Muscle layer of colon (tissue), 2 donors: ENCODE results near the gene CUEDC1.
"Not testable (repeated sequence)": the region's sequence is repeated elsewhere in the genome, so short reads cannot be mapped to it uniquely, and the experiment has no call there.

Experiments
- H3K27ac ChIP-seq: one replicate; pipeline ENCODE4 v1.7.0; 2013; ENCODE audit warnings: low read depth, mild to moderate bottlenecking, low read length, moderate library complexity
- H3K27me3 ChIP-seq, 2 donors: one replicate each; pipeline ENCODE4 v1.7.0; 2013; ENCODE audit warnings: low read length in 2 of 2, mild to moderate bottlenecking in 2 of 2; ENCODE audit not compliant: insufficient read depth in 2 of 2, control insufficient read depth in 1 of 2
- H3K36me3 ChIP-seq: one replicate; pipeline ENCODE4 v1.7.0; 2013; ENCODE audit warnings: mild to moderate bottlenecking, low read length; ENCODE audit not compliant: insufficient read depth
- H3K4me1 ChIP-seq: one replicate; pipeline ENCODE4 v1.7.0; 2013; ENCODE audit warnings: mild to moderate bottlenecking, low read length; ENCODE audit not compliant: insufficient read depth
- H3K4me3 ChIP-seq, 2 donors: one replicate each; pipeline ENCODE4 v1.7.0; 2013; ENCODE audit warnings: low read length in 2 of 2, low read depth in 1 of 2, mild to moderate bottlenecking in 1 of 2, moderate library complexity in 1 of 2
- H3K9ac ChIP-seq: one replicate; pipeline ENCODE4 v1.7.0; 2013; ENCODE audit warnings: low read length
- H3K9me3 ChIP-seq: one replicate; pipeline ENCODE4 v1.7.0; 2013; ENCODE audit warnings: mild to moderate bottlenecking, low read length
- donor health status: abdominal sarcoma.
- donor health status: Adenocarcinoma of cecum.

Gene CUEDC1

DNA sequence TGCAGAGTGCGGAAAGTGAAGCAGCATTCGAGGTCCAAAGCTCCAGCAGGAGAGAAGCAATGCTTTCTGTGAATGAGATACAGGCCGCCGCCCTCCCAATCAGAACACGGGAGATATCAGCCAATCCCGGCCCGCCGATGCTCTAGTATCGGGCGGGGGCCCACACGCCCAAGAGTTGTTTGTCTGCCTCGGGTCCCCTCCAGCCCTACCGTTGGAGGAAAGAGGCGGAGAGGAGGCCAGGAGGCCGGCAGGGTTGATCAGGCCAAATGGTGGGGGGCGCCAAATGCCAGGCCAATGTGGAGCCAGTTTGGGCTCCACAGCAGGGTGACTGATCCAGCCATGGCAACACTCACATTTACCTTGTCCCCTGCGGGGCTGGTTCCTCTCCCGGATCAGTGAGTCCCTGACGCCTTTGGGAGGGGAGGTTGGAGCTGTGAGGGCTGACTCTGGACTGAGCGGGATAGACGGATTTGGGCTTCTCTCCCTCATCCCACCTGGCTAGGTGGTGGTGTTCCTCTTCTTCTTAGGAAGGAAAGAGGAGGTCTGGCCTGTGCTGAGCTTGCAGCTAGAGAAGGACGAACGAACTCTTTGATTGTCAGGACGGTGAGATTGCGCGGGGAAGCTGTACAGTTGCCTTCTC, 10.4 kb upstream of the CUEDC1 start:
- no peak overlapping the region for H3K27ac ChIP-seq
- peaks cover 15% of the 10 kb centered on the region for H3K4me1 ChIP-seq
- H3K4me3 ChIP-seq = no peak overlapping the region
- H3K9me3 ChIP-seq = no peaks in the 10 kb centered on the region
- no peaks in the 10 kb centered on the region for H3K27me3 ChIP-seq
- H3K36me3 ChIP-seq = no peaks in the 10 kb centered on the region
- no peak overlapping the region for H3K9ac ChIP-seq

DNA sequence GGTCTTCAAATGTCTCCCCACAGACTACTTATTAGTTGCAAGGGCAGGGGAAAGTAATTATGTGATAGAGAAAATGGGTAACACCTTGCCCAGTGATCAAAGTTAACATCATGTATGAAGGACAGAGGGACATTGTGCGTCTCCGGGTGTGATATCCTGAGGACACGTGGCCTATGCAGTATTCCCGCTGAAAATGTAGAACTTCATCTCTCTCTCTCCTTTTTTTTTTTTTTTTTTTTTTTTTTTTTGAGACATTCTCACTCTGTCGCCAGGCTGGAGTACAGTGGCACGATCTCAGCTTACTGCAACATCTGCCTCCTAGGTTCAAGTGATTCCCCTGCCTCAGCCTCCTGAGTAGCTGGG, 7.9 kb upstream of the CUEDC1 start:
- no peak overlapping the region for H3K4me3 ChIP-seq
- no peaks in the 10 kb centered on the region for H3K36me3 ChIP-seq
- no peak overlapping the region for H3K9ac ChIP-seq
- H3K9me3 ChIP-seq = no peaks in the 10 kb centered on the region
- no peak overlapping the region for H3K27ac ChIP-seq
- H3K27me3 ChIP-seq = no peaks in the 10 kb centered on the region
- H3K4me1 ChIP-seq = peaks cover 15% of the 10 kb centered on the region

DNA sequence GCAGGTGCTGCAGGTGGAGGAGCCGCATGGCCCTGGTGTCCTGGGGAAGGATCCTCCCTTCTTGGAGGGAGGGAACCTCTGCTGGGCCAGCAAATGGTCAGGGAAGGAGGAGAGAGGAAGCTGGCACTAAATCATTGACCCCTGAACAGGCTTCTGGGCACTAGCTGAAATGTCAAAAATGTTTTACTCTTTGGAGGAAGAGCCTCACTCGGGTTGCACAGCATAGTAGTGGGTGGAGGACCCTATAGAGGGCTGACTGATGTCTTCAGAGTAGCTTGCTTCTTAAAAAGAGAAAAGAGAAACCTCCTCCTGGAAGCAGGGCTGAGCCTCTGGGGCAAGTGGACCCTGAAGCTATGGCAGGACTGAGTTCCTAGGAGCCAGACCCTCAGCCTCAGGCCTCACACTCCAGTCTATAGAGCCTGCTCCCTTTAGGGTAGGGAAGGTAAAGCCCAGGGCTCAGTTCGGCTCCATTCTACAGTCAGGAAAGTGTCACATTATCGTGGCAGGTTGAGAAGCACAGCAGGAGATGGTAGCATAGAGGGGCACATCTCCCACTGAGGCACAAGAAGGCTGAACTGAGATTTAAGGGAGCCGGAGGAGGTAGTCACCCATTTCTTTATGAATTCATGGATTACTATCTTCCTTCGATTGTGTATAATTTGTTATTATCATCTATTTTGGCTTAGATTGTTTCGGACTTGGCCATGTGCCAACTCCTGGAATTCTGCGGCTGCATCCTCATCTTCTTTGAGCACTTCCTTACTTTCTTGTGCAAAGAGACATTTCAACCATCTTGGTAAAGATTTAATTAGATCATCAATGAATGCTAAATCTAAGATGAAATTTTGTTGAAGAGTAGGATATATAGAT, 7.3 kb upstream of the CUEDC1 start:
- H3K4me3 ChIP-seq = no peak overlapping the region
- H3K9ac ChIP-seq = no peak overlapping the region
- no peaks in the 10 kb centered on the region for H3K9me3 ChIP-seq

DNA sequence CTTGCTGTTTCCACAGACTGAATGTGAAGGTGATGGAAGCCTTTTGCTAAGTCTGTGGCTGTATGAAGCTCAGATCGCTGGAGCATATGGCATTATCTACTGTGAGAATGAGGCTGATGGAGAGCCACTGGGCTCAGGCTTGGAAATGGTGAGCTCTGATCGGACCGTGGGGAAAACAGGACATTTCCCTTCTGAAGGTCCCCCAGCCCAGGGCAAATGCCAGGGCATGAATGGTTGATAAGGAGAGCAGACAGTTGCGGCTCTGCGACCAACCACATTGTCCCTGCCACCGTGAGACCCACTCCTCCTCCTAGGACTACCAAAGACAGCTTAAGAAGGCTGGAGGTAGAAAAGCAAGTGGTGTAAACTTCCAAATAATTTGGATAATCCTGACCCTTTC, 4.7 kb upstream of the CUEDC1 start:
- peaks cover 11% of the 10 kb centered on the region for H3K4me1 ChIP-seq
- no peak overlapping the region for H3K9ac ChIP-seq
- no peaks in the 10 kb centered on the region for H3K27me3 ChIP-seq
- no peaks in the 10 kb centered on the region for H3K9me3 ChIP-seq
- H3K36me3 ChIP-seq = no peaks in the 10 kb centered on the region
- H3K27ac ChIP-seq = no peak overlapping the region
- H3K4me3 ChIP-seq = no peak overlapping the region

More for the DNA sequence above, 7.3 kb upstream of the CUEDC1 start:
- H3K27ac ChIP-seq = no peak overlapping the region
- H3K36me3 ChIP-seq = no peaks in the 10 kb centered on the region
- no peaks in the 10 kb centered on the region for H3K27me3 ChIP-seq
- peaks cover 14% of the 10 kb centered on the region for H3K4me1 ChIP-seq

DNA sequence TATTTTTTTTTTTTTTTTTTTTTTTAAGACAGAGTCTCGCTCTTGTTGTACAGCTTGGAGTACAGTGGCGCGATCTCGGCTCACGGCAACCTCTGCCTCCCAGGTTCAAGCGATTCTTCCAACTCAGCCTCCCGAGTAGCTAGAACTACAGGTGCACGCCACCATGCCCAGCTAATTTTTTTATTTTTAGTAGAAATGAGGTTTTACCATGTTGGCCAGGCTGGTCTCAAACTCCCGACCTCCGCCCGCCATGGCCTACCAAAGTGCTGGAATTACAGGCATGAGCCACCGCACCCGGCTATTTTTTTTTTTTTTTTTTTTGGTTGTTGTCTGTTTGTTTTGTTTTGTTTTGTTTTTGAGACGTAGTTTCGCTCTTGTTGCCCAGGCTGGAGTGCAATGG, 3.2 kb upstream of the CUEDC1 start:
- H3K27me3 ChIP-seq, H3K36me3 ChIP-seq, H3K4me3 ChIP-seq, H3K9me3 ChIP-seq, H3K27ac ChIP-seq, H3K9ac ChIP-seq: not testable (repeated sequence)
- H3K4me1 ChIP-seq = peaks cover 19% of the 10 kb centered on the region

DNA sequence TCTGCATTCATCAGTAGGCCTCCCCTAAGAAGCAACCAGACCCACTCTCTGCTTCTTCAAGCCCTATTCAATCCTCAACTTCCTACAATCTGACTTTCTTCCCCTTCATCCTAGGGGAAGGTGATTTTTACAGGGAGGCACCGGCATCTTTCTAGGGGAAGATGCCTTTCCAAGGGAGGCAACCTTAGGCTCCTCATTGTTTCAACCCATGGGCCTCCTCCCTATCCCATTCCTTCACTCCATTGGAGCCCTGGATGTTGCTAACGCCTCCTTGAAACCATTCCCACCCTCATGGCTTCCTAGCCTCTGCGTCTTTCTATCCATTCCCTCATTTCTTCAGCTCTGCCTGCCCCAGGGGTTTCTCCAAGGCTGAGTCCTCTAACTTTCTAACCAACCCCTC, 2.7 kb upstream of the CUEDC1 start:
- Histone ChIP-seq H3K9me3 (no peaks in the 10 kb centered on the region), H3K4me3 (no peak overlapping the region), H3K27ac (no peak overlapping the region), H3K36me3 (no peaks in the 10 kb centered on the region), H3K9ac (no peak overlapping the region), H3K27me3 (no peaks in the 10 kb centered on the region), H3K4me1 (peaks cover 24% of the 10 kb centered on the region)

DNA sequence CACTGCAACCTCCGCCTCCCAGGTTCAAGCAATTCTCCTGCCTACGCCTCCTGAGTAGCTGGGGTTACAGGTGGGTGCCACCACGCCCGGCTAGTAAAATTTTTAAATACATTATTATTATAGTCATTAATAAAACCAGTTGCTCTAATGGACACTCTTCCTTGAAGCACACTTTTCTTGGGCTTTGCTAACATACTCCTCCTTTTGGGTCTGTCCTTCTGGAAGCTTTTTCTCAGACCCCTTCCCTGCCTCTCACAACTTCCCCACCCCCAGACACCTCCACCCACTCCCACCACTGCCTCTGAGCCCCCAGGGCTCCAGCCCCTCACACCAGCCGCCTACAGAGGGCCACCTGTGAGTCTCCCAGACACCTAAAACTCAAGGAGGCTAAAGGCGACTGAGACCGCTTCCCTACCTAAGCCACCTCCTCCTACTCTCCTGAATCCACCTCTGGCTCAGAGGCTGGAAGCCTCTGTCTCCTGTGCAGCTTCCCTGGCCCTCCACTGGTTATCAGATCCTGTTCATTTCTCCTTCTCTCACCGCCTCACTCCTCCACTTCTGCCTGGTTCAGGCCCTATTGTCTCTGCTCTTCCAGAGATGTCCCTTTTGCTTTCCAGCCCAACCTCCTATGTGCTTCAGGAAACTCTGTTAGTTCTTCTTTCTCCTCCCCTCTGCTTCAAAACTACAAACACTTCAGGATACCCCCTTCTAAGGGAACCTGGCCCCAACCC, 2.1 kb upstream of the CUEDC1 start:
- Histone ChIP-seq H3K9ac (no peak overlapping the region), H3K27me3 (no peaks in the 10 kb centered on the region), H3K36me3 (no peaks in the 10 kb centered on the region), H3K27ac (no peak overlapping the region), H3K4me1 (peaks cover 30% of the 10 kb centered on the region), H3K4me3 (no peak overlapping the region), H3K9me3 (no peaks in the 10 kb centered on the region)

DNA sequence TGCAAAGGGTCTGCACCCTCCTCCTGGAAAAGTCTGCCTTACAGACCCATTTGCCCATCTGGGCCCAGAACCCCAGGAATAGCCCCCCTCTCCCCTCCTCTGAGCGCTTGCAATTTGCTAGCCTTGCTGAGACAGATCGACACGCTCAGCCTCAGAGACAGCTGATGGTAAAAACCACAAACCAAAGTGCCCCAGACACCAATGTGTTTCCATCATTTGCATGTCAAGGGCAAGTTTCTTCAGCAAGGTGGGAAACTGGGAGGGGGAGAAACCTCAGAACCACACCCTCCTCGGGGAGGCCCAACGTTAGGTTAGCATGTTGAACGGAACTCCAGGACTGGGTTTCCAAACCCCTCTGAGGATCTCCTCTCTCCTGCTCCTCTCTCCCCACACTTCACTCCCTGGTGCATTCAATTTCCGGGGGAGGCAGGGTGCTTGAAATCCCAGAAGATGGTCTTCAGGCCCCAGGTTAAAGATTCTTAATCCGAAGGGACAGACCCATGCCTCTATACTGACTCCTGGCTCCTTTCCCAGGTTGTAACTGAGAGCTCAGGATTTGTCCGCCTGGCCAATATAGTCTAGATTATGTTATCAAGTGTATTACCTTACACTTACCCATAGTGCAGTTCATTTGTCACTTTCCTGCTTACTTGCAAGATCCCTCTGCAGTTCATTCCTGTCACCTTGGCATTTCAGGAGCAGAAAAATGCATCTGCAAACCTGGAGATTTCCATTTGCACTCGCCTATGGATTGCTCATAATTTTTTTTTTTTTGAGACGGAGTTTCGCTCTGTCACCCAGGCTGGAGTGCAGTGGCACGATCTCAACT, 1.3 kb upstream of the CUEDC1 start:
- H3K27ac ChIP-seq = peak overlapping the region; percentile 46
- H3K4me3 ChIP-seq = peak overlapping the region in 1 of 2 donors; percentile 72
- H3K36me3 ChIP-seq = no peaks in the 10 kb centered on the region
- peak overlapping the region; percentile 89 for H3K9ac ChIP-seq
- H3K27me3 ChIP-seq = no peaks in the 10 kb centered on the region
- H3K9me3 ChIP-seq = no peaks in the 10 kb centered on the region
- peaks cover 35% of the 10 kb centered on the region for H3K4me1 ChIP-seq

DNA sequence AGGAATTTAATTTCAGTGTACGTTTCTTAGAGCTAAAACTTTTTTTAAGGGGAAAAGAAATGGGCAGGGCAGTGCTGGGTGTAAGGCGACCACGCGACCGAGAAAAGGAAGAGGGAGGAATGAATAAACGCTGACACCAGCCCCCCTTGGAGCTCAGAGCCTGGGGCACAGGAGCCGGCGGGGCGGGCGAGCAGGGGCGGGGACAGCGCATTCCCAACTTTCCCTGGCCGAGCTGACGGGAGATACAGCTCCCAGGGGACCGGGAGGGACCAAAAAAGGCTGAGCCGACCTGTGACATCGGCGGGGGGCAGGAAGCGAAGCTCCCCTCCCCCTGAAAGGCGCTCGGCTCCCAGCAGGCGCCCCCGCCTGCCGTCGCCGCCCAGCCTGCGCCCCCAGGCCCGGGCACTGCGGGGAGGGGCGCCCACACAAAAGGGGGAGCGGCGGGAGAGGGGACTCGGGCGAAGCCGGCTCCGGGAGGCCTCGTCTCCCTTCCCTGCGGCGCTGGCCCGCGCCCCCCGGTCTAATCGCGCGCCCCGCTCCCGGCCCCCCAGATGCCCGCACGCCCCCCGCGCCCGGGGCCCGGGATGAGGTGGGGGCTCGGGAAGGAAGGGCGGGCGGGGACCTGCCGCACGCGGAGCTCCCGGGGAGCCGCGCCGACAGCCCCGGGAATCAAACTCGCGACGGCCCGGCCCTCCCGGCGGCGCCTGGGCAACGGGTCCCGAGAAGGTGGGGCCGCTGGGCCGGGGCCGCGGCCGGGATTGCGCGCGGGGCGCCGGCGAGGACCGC, 622 bp downstream of the CUEDC1 start:
- Histone ChIP-seq H3K36me3 (no peaks in the 10 kb centered on the region), H3K4me1 (peaks cover 51% of the 10 kb centered on the region), H3K27me3 (no peaks in the 10 kb centered on the region), H3K27ac (peak overlapping the region; percentile 89), H3K9me3 (no peaks in the 10 kb centered on the region), H3K9ac (peak overlapping the region; percentile 89), H3K4me3 (peak overlapping the region; percentile 55 to 66)

DNA sequence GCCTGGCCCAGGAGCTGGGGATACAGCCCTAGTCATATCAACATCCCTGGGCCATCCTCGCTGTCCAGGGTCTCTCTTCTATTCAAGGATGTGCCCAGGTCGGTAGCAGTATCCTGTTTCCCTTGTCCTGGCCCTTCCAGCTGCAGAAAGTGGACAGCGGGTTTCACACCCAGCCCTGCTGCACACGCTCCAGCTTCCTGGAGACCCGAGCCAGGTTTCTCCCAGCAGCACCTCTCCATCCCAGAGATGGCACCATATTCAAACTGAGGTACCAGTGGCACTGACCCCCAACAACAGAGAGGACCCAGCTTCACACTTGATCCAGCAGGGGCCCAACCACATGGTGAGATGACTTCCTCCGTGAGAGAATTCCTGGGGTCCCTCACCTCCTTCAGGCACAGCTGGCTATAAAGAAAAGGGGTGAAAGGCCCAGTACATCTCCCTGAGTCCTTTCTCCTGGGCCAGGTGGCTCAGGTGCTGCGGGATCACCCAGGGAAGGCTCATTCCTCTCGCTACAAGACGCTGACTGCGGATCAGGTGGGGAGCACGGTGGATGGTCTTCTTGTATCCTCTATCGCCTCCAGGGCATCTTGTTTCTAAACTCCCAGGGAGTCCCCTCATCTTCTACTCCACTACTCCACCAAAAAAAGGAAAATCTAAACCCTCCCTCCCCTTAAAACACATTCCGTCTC, 1.4 kb downstream of the CUEDC1 start:
- H3K36me3 ChIP-seq = no peaks in the 10 kb centered on the region
- peak overlapping the region; percentile 55 to 66 for H3K4me3 ChIP-seq
- H3K9me3 ChIP-seq = no peaks in the 10 kb centered on the region
- H3K27me3 ChIP-seq = no peaks in the 10 kb centered on the region
- peaks cover 58% of the 10 kb centered on the region for H3K4me1 ChIP-seq
- H3K9ac ChIP-seq = peak overlapping the region; percentile 89
- H3K27ac ChIP-seq = peak overlapping the region; percentile 89
